ENCODE measurements around the gene WWOX. TPM values are rescaled to one million over a fixed set of nuclear protein-coding genes. Genes with fewer than 3 reads are reported as not detected.

The WWOX gene
- polyA plus RNA-seq, 2 of the 4 experiments (the other 2 are of a cell fraction) = 16.0 to 17.2 TPM

GRCh38 chr16:78154729-78155461 is 55.4 kb downstream of the WWOX start (continued):
- TF ChIP-seq REST (IDR thresholded peaks at IDR 0.05) = no peak
- no peak for TF ChIP-seq CEBPB (IDR thresholded peaks at IDR 0.05)

GRCh38 chr16:78155791-78156345 is 56.4 kb downstream of the WWOX start:
- no peak overlapping the region for H3K4me2 ChIP-seq
- H3K4me1 ChIP-seq = no peaks in the 10 kb centered on the region
- peaks cover 9% of the 10 kb centered on the region for H3K9me3 ChIP-seq
- no peak for ATAC-seq
- H3K27ac ChIP-seq = no peak overlapping the region
- ChIA-PET POLR2A (no interaction called here), CTCF (no interaction called here)
- no peak for FAIRE-seq
- H3K4me3 ChIP-seq = no peak overlapping the region
- DNase-seq (ENCODE audit: low read depth in 1 of 2, low spot score in 1 of 2) = no peak
- no peak for TF ChIP-seq MYC (IDR thresholded peaks at IDR 0.05; ENCODE audit: borderline replicate concordance, low read length)
- no peak for TF ChIP-seq POLR2A (IDR thresholded peaks at IDR 0.05; ENCODE audit: low read length)
- no peak for TF ChIP-seq RAD21 (conservative IDR thresholded peaks at IDR 0.05 in 1 of 2, IDR thresholded peaks at IDR 0.05 in 1 of 2)
- no peak for TF ChIP-seq MAFK (IDR thresholded peaks at IDR 0.05; ENCODE audit: partially characterized antibody)
- TF ChIP-seq ZFP36 (IDR thresholded peaks at IDR 0.05; ENCODE audit: borderline replicate concordance, partially characterized antibody) = no peak
- TF ChIP-seq RFX5 (IDR thresholded peaks at IDR 0.05) = no peak
- TF ChIP-seq HMGXB4 (CRISPR knock-in tag; IDR thresholded peaks at IDR 0.05; ENCODE audit: borderline replicate concordance) = no peak
- TF ChIP-seq GATA3 (IDR thresholded peaks at IDR 0.05; ENCODE audit: borderline replicate concordance) = no peak
- TF ChIP-seq ZC3H11A (IDR thresholded peaks at IDR 0.05) = no peak
- no peak for TF ChIP-seq EHMT2 (IDR thresholded peaks at IDR 0.05; ENCODE audit: low read depth)
- no peak for TF ChIP-seq ELK1 (IDR thresholded peaks at IDR 0.05; ENCODE audit: low read depth, low read length)
- TF ChIP-seq HEYL (CRISPR knock-in tag; IDR thresholded peaks at IDR 0.05) = no peak
- TF ChIP-seq BCL3 (IDR thresholded peaks at IDR 0.05) = no peak
- WGBS (ENCODE audit: missing lambda C conversion rate) = 66% methylated on average over 7 of the region's 7 CpGs
